Gastrocnemius medialis (tissue), 4 donors: ENCODE results near the gene CCDC85C. TPM values are rescaled to one million over a fixed set of nuclear protein-coding genes. Genes with fewer than 3 reads are reported as not detected.

Experiments used
- ATAC-seq, 2 donors: fragments of 150-250 bp; one replicate each; pipeline ENCODE4 v1.9.1; 2016
- DNase-seq, 2 donors: peaks; one replicate each; pipeline ENCODE4 v3.0.0-alpha.2; 2019
- H3K27ac ChIP-seq, 4 donors: fragments of 200-600 bp; sonication (generic); 1 replicate in 1 of 4; 2 replicates in 3 of 4; pipeline ENCODE4 v1.5.1; 2016 to 2018; ENCODE audit warnings: mild to moderate bottlenecking in 2 of 4, moderate library complexity in 1 of 4
- H3K27me3 ChIP-seq, 3 donors: fragments of 200-600 bp; sonication (generic) in 2 of 3; 1 replicate in 1 of 3; 2 replicates in 2 of 3; pipeline versions ENCODE4 v1.5.1 to v1.6.0; 2016 to 2019; ENCODE audit warnings: mild to moderate bottlenecking in 1 of 3, moderate library complexity in 1 of 3
- H3K36me3 ChIP-seq, 2 donors: fragments of 200-600 bp; sonication (generic) in 1 of 2; one replicate each; pipeline ENCODE4 v1.5.1; 2017 to 2018
- H3K4me1 ChIP-seq, 2 donors: fragments of 200-600 bp; sonication (generic) in 1 of 2; one replicate each; pipeline ENCODE4 v1.5.1; 2016 to 2017; ENCODE audit warnings: mild to moderate bottlenecking in 2 of 2
- H3K4me3 ChIP-seq, 4 donors: fragments of 200-600 bp; sonication (generic) in 3 of 4; 1 replicate in 1 of 4; 2 replicates in 3 of 4; pipeline ENCODE4 v1.5.1; 2016 to 2019; ENCODE audit warnings: mild to moderate bottlenecking in 2 of 4
- H3K9me3 ChIP-seq, 3 donors: fragments of 200-600 bp; sonication (generic) in 2 of 3; 1 replicate in 1 of 3; 2 replicates in 2 of 3; pipeline ENCODE4 v1.5.1; 2016 to 2019
- POLR2A ChIP-seq, 2 donors: fragments of 450-650 bp; IDR thresholded peaks; one replicate each; pipeline ENCODE4 v1.6.1; 2017; ENCODE audit warnings: antibody characterized with exemption in 2 of 2, mild to moderate bottlenecking in 2 of 2, moderate library complexity in 2 of 2
- in situ Hi-C, 4 donors: fragments of 200-750 bp; cut with MboI; loops; one replicate each; pipeline versions ENCODE4 v1.15.0 to v1.8.0; 2017; ENCODE audit warnings: low sequenced_read_pairs in 4 of 4
- intact Hi-C: fragments of 100-400 bp; cut with DNase I; formaldehyde crosslinking; loops from one replicate; pipeline ENCODE4 v1.15.1; 2023; ENCODE audit warnings: low total_unique reads
- total RNA-seq, 4 donors: library from RNA; depleted of rRNA; stranded (reverse); fragments of >200 nt; gene quantifications; one replicate each; pipeline versions ENCODE4 v1.1.0 to v1.2.3, GENCODE V29; 2016
- TF ChIP-seq, protein P1 (sequence below), 5 experiments: fragments of 450-650 bp in 3 of 5; fragments of 200-600 bp in 2 of 5; sonication (generic) in 2 of 5; IDR thresholded peaks in 4 of 5; conservative IDR thresholded peaks in 1 of 5; 1 replicate in 4 of 5; 2 replicates in 1 of 5; pipeline ENCODE4 v1.5.1; 2016 to 2019; ENCODE audit warnings: antibody characterized with exemption in 5 of 5, mild to moderate bottlenecking in 3 of 5, moderate library complexity in 3 of 5

The CCDC85C gene
- total RNA-seq, 4 donors from 2014 or later, result 7.9 to 32.8 (median 15.4) TPM

DNA sequence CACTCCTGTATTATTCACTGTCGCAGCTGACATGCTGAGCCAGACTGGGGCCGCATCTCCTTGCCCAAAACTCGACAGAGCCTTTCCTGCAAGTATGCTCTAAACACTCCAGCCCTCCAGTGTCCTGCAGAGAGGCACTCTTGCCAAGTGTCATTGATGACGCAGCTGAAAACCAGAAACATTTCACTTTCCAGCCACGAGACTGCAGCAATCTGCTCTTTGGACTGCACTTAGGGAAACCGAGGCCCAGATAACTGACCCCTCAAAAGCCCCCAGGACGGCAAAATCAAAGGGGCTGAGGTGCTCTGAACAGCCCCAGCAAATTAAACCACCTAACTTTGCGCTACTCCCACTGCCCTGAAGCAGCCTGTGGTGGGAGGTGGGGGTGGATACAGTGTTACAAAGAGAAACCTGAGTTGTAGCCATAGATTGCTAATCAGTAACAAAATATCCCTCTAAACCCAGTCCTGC, 2.6 kb downstream of the CCDC85C start:
- intact Hi-C loops (loop anchor here (5.0 to 10.0 kb wide), 3 partner anchors 567 to 946 kb away; no protein-coding TSS in a partner anchor), in situ Hi-C loops (no loop called here)
- H3K9me3 ChIP-seq, result no peaks in the 10 kb centered on the region
- H3K27ac ChIP-seq, result peak overlapping the region in 3 of 4 donors; percentile 28 to 41 (median 31)
- DNase-seq (no peak), ATAC-seq (no peak)
- H3K27me3 ChIP-seq, result no peaks in the 10 kb centered on the region
- TF ChIP-seq, protein P1, sequence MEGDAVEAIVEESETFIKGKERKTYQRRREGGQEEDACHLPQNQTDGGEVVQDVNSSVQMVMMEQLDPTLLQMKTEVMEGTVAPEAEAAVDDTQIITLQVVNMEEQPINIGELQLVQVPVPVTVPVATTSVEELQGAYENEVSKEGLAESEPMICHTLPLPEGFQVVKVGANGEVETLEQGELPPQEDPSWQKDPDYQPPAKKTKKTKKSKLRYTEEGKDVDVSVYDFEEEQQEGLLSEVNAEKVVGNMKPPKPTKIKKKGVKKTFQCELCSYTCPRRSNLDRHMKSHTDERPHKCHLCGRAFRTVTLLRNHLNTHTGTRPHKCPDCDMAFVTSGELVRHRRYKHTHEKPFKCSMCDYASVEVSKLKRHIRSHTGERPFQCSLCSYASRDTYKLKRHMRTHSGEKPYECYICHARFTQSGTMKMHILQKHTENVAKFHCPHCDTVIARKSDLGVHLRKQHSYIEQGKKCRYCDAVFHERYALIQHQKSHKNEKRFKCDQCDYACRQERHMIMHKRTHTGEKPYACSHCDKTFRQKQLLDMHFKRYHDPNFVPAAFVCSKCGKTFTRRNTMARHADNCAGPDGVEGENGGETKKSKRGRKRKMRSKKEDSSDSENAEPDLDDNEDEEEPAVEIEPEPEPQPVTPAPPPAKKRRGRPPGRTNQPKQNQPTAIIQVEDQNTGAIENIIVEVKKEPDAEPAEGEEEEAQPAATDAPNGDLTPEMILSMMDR (IDR thresholded peaks at IDR 0.05 in 4 of 5, conservative IDR thresholded peaks at IDR 0.05 in 1 of 5), result no peak
- no peak for TF ChIP-seq POLR2A (IDR thresholded peaks at IDR 0.05)
- peaks cover 34 to 41% of the 10 kb centered on the region in 2 donors for H3K4me1 ChIP-seq
- no peaks in the 10 kb centered on the region for H3K36me3 ChIP-seq
- no peak overlapping the region for H3K4me3 ChIP-seq

DNA sequence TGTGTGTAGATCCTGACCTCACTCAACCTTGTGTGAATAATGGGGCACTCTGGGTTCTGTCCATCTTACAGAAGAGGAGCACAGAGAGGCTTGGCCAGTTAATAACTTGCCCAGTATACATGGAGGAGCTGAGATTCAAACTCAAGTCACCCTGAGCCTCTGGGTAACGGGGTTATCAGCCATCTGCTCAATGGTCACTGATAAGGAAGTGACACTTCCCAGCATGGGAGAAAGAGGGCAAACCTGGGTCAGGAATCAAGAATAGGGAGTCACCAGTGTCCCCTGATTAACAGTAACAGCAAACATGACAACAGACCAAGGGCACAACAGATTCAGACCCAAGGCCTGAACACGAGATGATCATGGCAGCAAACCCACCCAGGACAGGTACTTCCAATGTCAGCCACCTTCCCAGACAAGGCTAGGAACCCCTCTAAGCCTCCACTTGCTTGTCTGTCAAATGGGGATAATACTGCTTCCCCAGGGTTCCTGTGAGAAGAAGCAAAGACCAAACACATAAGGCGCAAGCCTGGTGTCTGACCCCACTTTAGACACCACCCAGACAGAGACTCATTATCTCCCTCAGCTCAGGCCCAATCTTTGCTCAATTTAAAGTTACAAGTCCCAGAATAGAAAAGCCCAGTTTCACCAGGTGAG, 3.6 kb downstream of the CCDC85C start:
- Histone ChIP-seq H3K9me3 (no peaks in the 10 kb centered on the region), H3K27ac (peak overlapping the region in 1 of 4 donors; percentile 22), H3K27me3 (no peaks in the 10 kb centered on the region), H3K4me3 (no peak overlapping the region), H3K4me1 (peaks cover 39 to 44% of the 10 kb centered on the region in 2 donors), H3K36me3 (no peaks in the 10 kb centered on the region)
- no peak for DNase-seq
- no peak for ATAC-seq
- TF ChIP-seq, protein P1 (IDR thresholded peaks at IDR 0.05 in 4 of 5, conservative IDR thresholded peaks at IDR 0.05 in 1 of 5), result no peak
- no peak for TF ChIP-seq POLR2A (IDR thresholded peaks at IDR 0.05)
- intact Hi-C loops, result loop anchor here (5.0 to 10.0 kb wide), 3 partner anchors 566 to 947 kb away; no protein-coding TSS in a partner anchor
- in situ Hi-C loops, result no loop called here

DNA sequence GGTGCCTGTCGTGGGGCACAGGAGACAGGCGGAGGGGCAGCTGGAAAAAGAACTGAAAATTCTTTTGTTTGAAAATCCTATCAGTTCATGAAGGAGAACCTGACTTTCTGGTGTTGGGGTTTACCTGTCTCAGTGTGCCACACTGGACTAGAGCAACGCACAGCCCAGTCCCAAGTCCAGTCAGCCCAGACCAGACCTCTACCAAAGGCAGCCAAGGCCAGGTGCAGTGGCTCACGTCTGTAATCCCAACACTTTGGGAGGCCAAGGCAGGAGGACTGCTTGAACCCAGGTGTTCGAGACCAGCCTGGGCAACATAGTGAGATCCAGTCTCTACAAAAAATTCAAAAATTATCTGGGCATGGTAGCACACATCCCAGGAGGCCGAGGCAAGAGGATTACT, 4.6 kb downstream of the CCDC85C start:
- Histone ChIP-seq H3K27ac (peak overlapping the region in 1 of 4 donors; percentile 34), H3K27me3 (no peaks in the 10 kb centered on the region), H3K4me1 (peaks cover 48 to 54% of the 10 kb centered on the region in 2 donors), H3K9me3 (no peaks in the 10 kb centered on the region), H3K4me3 (no peak overlapping the region), H3K36me3 (no peaks in the 10 kb centered on the region)
- intact Hi-C loops, result no loop called here
- TF ChIP-seq, protein P1 (IDR thresholded peaks at IDR 0.05 in 4 of 5, conservative IDR thresholded peaks at IDR 0.05 in 1 of 5), result no peak
- TF ChIP-seq POLR2A (IDR thresholded peaks at IDR 0.05), result no peak
- in situ Hi-C loops, result no loop called here
- DNase-seq (no peak), ATAC-seq (no peak)

DNA sequence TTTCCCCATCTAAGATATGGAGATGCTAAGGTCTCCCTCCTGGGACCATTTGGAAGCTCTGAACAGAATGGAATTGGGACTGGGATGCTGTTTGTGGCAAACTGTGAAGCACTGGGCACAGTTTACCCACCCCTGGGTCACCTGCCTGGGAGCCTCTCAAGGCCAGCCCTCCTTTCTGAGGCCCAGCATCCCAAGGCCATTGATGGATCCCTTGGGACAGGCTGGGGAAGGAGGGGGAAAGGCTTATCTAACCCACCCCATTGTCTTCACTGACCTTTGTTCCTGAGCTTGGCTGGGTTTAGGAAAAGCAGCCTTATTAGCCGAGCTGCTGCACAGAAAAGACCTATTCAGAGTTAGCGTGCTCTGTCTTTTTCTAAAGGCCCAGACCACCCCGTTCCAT, 5.2 kb downstream of the CCDC85C start:
- no peak for DNase-seq
- H3K4me3 ChIP-seq, result no peak overlapping the region
- ATAC-seq, result no peak
- H3K4me1 ChIP-seq, result peaks cover 54 to 58% of the 10 kb centered on the region in 2 donors
- in situ Hi-C loops, result no loop called here
- intact Hi-C loops, result no loop called here
- no peaks in the 10 kb centered on the region for H3K36me3 ChIP-seq
- no peaks in the 10 kb centered on the region for H3K27me3 ChIP-seq
- no peak for TF ChIP-seq POLR2A (IDR thresholded peaks at IDR 0.05)
- TF ChIP-seq, protein P1 (IDR thresholded peaks at IDR 0.05 in 4 of 5, conservative IDR thresholded peaks at IDR 0.05 in 1 of 5), result no peak
- H3K27ac ChIP-seq, result peak overlapping the region in 3 of 4 donors; percentile 33 to 52 (median 40)
- H3K9me3 ChIP-seq, result no peaks in the 10 kb centered on the region
